NCI-H69 (cell line): ENCODE data around the gene COA5.

ENCODE experiments used
- DNase-seq: peaks from one replicate; lab custom pipeline; 2025; lab: John Stamatoyannopoulos, UW

COA5 gene

GRCh38 chr2:98551316-98551715, 57.0 kb downstream of the COA5 start:
- no peak for DNase-seq

GRCh38 chr2:98550165-98550564, 58.1 kb downstream of the COA5 start:
- DNase-seq: no peak
